NCI-H128 (cell line): ENCODE results near the gene PNPLA3.

Experiments
- DNase-seq: peaks from one replicate; lab custom pipeline; 2025; ENCODE audit not compliant: unreplicated experiment; lab: John Stamatoyannopoulos, UW

PNPLA3 gene

GRCh38 chr22:43957871-43958270 is 34.3 kb downstream of the PNPLA3 start:
- no peak for DNase-seq

GRCh38 chr22:43964314-43964857 is 40.8 kb downstream of the PNPLA3 start:
- no peak for DNase-seq

- DNase-seq, result no peak
These were observed 43.5 kb downstream of the PNPLA3 start for GRCh38 chr22:43967069-43967468.

DNA sequence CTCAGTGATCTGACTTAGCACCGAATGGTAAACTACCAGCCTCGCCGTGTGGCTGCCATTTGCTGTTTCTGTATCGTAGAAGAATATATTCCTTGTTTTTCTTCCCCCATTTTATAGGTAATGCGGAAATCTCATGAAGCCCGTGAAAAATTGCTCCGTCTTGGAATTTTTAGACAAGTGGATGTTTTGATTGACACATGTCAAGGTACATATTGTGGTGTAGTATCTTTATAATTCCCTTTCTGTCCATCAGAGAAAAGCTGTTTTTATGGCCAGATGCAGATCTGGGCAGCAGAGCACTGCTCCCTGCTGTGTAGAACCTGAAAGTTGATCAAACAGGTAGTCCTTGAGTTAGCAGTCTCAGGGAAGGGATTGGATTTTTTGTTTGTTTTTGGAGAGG is 45.0 kb downstream of the PNPLA3 start:
- DNase-seq, result no peak

DNA sequence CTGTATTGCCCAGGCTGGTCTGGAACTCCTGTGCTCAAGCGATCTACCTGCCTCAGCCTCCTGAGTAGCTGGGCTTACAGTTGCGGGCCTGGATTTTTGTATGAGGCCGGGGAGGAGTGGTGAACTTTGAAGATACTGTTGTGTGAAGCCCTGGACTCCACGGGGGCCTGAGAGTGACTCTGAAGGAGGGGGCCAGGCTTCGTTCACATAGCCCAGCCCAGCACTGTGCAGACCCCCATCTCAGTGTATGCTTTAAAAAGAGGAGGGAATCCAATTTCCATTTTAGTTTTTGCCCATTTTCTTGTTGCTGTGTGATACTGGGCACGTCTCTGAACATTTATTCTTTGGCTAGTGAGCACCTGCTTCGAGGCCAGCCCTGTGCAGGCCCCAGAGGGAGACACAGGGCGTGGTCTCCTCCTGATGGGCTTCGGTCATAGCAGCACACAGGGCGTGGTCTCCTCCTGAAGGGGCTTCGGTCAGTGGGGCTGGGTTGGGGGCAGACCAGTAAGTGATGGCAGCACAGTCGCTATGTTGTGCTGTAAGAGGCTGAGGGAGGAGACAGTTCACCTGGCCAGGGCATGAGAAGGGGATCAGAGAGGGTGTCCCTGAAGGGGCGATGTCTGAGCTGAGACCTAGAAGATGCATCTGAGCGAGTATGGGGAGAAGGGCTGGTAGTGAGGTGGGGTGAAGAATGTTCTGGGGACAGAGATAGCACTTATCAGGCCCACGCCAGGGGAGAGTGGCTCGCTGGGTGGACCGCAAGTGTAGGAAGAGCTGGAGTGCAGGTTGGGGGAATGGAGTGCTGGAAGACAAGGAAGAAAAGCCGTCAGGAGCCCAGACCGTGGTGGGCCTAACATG is 45.6 kb downstream of the PNPLA3 start:
- DNase-seq, result no peak

- DNase-seq, result no peak
These were observed 46.6 kb downstream of the PNPLA3 start for GRCh38 chr22:43969989-43970755.

DNA sequence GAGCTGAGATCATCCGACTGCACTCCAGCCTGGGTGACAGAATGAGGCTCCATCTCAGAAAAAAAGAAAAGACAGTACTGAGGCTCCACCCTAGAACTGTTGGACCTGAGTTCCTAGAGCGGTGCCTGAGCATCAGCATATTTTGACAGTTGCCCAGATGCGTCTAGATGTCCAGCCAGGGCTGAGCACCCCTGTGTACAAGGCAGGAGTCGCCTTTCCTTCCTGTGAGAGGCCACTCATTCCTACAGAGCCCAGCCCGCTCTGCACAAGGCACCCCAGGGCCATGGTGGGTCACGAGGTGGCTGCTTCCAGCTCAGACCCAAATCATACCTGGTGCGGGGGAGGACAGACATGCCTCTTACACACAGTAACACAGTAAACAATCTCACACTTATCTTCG is 47.5 kb downstream of the PNPLA3 start:
- DNase-seq, result no peak

DNA sequence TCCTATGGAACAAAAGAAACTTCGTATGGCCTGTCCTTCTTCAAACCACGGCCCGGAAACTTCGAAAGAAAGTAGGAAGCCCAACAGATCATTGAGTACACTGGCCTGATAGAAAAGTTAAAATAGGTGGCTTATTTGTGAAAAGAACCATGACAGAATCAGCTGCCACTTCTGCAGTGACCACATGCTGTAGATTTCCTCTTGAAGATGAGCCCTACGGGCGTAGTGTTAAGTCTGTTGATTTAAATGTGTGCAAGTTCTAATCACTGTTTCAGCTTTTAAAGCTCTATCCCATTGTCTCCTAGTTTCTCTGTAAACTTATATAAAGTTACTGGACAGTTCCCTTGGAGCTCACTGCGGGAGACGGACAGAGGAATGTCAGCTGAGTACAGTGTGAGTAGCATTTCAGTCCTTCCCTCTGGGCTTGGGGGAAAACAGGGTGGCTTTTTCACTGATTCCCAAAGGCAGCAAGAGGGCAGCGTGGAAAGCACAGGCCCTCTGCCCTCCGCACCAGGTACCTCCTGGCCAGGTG is 49.4 kb downstream of the PNPLA3 start:
- no peak for DNase-seq

GRCh38 chr22:43974028-43974545 is 50.5 kb downstream of the PNPLA3 start:
- no peak for DNase-seq

DNA sequence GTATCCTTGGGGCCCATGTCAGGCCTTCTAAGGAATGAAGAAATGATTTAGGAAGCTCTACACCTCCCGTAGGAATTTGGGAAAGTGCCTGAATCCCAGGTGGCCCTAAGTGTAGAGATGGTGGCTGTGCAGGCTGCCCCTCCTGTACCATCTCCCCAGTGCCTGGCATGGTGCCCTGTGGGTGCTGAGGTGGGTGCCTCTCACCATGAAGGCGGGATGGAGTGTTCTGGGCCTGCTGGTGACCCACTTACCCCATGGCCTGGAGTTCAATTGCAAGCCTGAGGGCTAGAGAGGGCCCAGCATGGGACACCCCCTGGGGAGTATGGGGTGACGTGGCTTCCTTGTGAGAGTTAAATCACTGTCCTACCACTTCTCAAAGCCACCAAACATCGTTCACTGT is 51.4 kb downstream of the PNPLA3 start:
- DNase-seq, result no peak

- DNase-seq, result no peak
These were observed 53.5 kb downstream of the PNPLA3 start for GRCh38 chr22:43976861-43977795.

DNA sequence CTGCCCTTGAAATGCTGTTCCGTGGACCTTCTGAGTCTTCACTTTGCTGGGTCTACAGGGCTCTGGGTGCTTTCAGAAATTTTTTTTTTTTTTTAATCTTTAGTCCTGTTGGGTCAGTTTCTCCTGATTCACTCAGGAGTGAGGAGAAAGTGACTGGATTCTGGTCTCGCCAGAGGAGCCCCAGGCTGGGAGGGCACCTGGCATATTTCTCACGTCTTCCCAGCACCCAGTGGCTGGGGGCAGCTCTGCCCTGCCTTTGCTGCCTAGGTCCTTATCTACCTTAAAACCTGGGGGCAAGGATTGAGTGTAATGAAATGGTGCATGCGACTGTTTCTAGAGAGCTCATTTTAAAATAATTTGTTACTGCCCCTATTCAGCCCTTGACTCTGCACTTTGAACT is 55.0 kb downstream of the PNPLA3 start:
- DNase-seq, result no peak

DNA sequence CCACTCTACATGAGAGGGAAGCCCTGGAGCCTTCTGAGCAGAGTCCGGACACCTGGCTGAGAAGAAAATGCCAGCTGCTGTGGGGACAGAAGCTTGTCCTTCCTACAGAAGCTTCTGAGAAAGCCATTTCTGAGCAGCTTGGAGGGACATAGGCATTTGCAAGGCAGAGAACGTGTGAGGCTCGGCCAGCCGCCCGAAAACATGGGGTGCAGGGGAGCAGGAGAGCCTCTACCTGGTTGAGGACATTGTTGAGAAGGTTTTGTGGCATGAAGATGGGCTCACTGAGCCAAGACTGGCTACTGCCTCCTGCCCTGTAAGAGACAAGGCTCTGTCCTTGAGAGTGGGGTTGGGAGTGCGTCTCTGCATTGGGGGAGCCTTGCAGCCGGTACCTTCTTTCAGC is 57.0 kb downstream of the PNPLA3 start:
- DNase-seq, result no peak

DNA sequence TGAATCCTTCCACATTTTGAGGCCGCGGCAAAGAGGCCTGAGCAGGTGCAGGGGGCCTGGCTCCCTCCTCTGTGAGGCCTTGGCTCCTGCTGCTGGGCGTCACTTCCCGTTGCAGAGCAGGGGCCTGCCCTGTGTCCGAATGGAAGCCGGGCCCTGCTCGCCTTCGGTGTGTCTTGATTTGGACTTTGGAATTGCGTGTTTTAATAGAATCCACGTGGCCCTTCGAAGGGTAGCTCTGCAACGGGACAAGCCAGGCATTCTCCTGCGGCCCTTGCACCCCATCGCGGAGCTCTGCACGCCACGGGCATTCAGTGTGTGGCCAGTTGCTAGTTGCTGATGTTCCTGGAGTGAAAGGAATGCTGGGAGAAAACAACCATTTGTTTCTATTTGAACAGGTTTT is 57.4 kb downstream of the PNPLA3 start:
- no peak for DNase-seq

GRCh38 chr22:43983808-43984207 is 60.2 kb downstream of the PNPLA3 start:
- DNase-seq, result no peak

DNA sequence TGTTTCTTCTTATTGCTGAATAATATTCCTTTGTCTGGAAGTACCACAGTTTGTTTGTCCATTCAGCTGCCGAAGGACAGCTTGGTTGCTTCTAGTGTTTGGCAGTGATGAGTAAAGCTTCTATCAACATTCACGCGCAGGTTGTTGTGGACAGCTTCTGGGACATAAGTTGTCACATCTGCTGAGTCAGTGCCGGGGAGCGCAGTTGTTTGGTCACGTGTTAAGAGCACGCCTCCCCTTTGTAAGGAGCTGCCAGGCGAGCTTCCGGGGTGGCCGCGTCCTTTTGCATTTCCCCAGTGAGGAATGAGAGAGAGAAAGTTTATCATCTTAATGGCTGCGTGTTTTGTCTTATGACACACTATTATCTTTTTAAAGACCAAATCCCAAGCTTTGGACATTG is 61.9 kb downstream of the PNPLA3 start:
- no peak for DNase-seq

GRCh38 chr22:43988116-43988820 is 64.7 kb downstream of the PNPLA3 start:
- no peak for DNase-seq

- no peak for DNase-seq
These were observed 65.4 kb downstream of the PNPLA3 start for GRCh38 chr22:43988960-43989359.

DNA sequence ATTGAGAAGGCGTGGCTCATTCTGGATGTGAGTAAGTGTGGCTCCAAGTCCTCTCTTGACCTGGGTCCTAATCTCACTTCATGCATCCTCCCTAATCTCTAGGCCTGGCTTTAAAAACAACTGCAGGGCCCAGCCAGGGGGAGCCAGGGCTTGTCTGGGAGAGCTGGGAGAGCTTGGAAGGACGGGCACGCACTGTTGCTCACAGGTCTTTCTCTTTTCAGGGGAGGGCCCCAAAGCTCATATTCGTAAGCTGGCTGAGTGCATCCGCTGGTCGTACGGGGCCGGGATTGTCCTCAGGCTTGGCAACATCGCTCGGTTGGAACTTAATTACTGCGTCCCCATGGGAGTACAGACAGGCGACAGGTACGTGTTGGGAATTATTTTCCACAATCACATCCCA is 66.4 kb downstream of the PNPLA3 start:
- DNase-seq, result no peak
